A673 (cell line): ENCODE measurements around the gene LRCH1. TPM values are rescaled to one million over a fixed set of nuclear protein-coding genes. Genes with fewer than 3 reads are reported as not detected.

Experiments
- BruUV-seq: library from RNA; stranded (reverse); fragments of 400-500 nt; replicated peaks from 2 replicates; lab custom pipeline; 2021; lab: Mats Ljungman, UMichigan
- CTCF ChIA-PET: fragments of 300-600 bp; sonication (Branson Sonifier 250); formaldehyde crosslinking; loops from one replicate; lab custom pipeline; 2022; ENCODE audit warnings: antibody characterized with exemption; lab: Charles Lee
- POLR2A ChIA-PET: fragments of 300-600 bp; sonication (Branson Sonifier 250); formaldehyde crosslinking; loops from one replicate; lab custom pipeline; 2022; ENCODE audit warnings: antibody characterized with exemption; ENCODE audit not compliant: low non-redundant PET; lab: Charles Lee
- DNase-seq: peaks from one replicate; pipeline ENCODE4 v3.0.0-alpha.2; 2015; ENCODE audit warnings: low spot score
- H3K27ac ChIP-seq: fragments of 200-600 bp; sonication (generic); 2 replicates; pipeline ENCODE4 v1.5.1; 2016; ENCODE audit warnings: mixed run types, low read depth, mild to moderate bottlenecking, mixed read lengths, antibody characterized with exemption, low read length; ENCODE audit not compliant: poor library complexity, severe bottlenecking
- H3K27me3 ChIP-seq: fragments of 200-600 bp; sonication (generic); replicated peaks from 2 replicates; pipeline ENCODE4 v1.6.1; 2017; ENCODE audit warnings: mixed run types, low read depth, mild to moderate bottlenecking, mixed read lengths, antibody characterized with exemption, low read length; ENCODE audit not compliant: insufficient read depth, poor library complexity
- H3K36me3 ChIP-seq: fragments of 200-600 bp; sonication (generic); 2 replicates; pipeline ENCODE4 v1.6.1; 2016; ENCODE audit warnings: mixed run types, mild to moderate bottlenecking, mixed read lengths, antibody characterized with exemption, low read length; ENCODE audit not compliant: insufficient read depth, poor library complexity, severe bottlenecking
- H3K4me1 ChIP-seq: fragments of 200-600 bp; sonication (generic); 2 replicates; pipeline ENCODE4 v1.6.1; 2017; ENCODE audit warnings: mixed run types, mild to moderate bottlenecking, mixed read lengths, antibody characterized with exemption, low read length; ENCODE audit not compliant: insufficient read depth, poor library complexity, severe bottlenecking
- H3K4me3 ChIP-seq: fragments of 200-600 bp; sonication (generic); 2 replicates; pipeline ENCODE4 v1.5.1; 2016; ENCODE audit warnings: low read depth, mixed run types, mild to moderate bottlenecking, mixed read lengths, low read length; ENCODE audit not compliant: poor library complexity, severe bottlenecking
- H3K9me3 ChIP-seq: fragments of 200-600 bp; sonication (generic); 2 replicates; pipeline ENCODE4 v1.6.1; 2016; ENCODE audit warnings: mixed run types, low read depth, mild to moderate bottlenecking, mixed read lengths, antibody characterized with exemption, low read length; ENCODE audit not compliant: poor library complexity, severe bottlenecking
- EZH2 ChIP-seq: fragments of 200-600 bp; sonication (generic); IDR thresholded peaks from 2 replicates; pipeline ENCODE4 v1.6.1; 2017; ENCODE audit warnings: borderline replicate concordance, low read depth, mild to moderate bottlenecking, mixed read lengths, antibody characterized with exemption, low read length; ENCODE audit not compliant: poor library complexity, severe bottlenecking
- intact Hi-C: fragments of 100-400 bp; cut with micrococcal nuclease; formaldehyde crosslinking; loops from one replicate; pipeline ENCODE4 v1.10.0; 2022; ENCODE audit not compliant: unreplicated experiment
- total RNA-seq: library from RNA; stranded (reverse); gene quantifications from 2 replicates; pipeline ENCODE4 v1.2.3, GENCODE V29; 2021
- TF ChIP-seq, protein P1 (sequence below): fragments of 300-800, 200-600 bp; sonication (generic); conservative IDR thresholded peaks from 2 replicates; pipeline ENCODE4 v1.5.1; 2017; ENCODE audit warnings: low read depth, mild to moderate bottlenecking, antibody characterized with exemption, low read length, moderate library complexity, mixed read lengths

The LRCH1 gene
- total RNA-seq, 1 experiment from 2014 or later = 25.3 TPM

DNA sequence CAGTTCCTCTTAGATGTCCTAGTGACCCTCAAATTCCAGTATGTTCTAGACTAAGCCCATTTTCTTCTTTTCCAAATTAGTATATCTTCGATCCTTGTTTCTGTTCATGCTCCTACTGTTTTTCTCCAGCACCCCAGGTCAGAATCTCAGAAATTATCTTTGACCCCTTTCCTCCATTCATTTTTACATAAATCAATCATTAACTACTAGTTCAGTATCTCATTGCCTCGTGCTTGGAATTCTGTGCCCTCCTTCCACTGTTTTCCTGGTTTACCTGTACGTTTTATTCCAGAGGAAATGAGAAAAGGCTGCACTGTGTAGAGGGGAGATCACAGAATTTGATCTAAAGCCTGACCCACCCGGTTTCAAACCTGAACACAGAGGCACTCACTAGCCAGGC is 107.9 kb downstream of the LRCH1 start:
- no TSS peak for BruUV-seq
- Histone ChIP-seq H3K9me3 (no peaks in the 10 kb centered on the region), H3K4me1 (peaks cover 81% of the 10 kb centered on the region), H3K4me3 (no peak overlapping the region), H3K36me3 (no peaks in the 10 kb centered on the region), H3K27me3 (no peaks in the 10 kb centered on the region), H3K27ac (no peak overlapping the region)
- intact Hi-C loops = no loop called here
- ChIA-PET CTCF (no interaction called here), POLR2A (no interaction called here)
- TF ChIP-seq, protein P1, sequence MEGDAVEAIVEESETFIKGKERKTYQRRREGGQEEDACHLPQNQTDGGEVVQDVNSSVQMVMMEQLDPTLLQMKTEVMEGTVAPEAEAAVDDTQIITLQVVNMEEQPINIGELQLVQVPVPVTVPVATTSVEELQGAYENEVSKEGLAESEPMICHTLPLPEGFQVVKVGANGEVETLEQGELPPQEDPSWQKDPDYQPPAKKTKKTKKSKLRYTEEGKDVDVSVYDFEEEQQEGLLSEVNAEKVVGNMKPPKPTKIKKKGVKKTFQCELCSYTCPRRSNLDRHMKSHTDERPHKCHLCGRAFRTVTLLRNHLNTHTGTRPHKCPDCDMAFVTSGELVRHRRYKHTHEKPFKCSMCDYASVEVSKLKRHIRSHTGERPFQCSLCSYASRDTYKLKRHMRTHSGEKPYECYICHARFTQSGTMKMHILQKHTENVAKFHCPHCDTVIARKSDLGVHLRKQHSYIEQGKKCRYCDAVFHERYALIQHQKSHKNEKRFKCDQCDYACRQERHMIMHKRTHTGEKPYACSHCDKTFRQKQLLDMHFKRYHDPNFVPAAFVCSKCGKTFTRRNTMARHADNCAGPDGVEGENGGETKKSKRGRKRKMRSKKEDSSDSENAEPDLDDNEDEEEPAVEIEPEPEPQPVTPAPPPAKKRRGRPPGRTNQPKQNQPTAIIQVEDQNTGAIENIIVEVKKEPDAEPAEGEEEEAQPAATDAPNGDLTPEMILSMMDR = no peak
- TF ChIP-seq EZH2 = no peak
- no peak for DNase-seq

DNA sequence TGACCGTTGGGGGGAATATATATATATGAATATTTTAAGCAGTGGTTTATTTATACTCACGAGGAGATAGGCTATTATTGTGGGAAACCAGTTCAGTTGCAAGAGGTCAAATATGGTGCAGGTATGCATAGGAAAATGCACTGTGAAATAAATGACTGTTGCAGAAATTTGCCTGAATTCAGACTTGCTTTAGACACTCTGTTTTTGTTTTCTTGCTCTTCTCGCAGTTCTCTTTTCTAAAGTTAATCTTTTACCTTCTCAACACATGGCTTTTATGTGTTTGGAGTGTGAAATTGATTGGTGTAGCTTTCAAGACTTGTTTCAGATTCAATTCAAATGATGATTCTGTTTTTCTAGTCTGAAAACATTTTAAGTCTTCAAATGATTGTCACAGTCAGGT is 109.7 kb downstream of the LRCH1 start:
- Histone ChIP-seq H3K4me1 (peaks cover 78% of the 10 kb centered on the region), H3K27me3 (no peaks in the 10 kb centered on the region), H3K9me3 (no peaks in the 10 kb centered on the region), H3K27ac (no peak overlapping the region), H3K36me3 (no peaks in the 10 kb centered on the region), H3K4me3 (no peak overlapping the region)
- intact Hi-C loops = no loop called here
- BruUV-seq = no TSS peak
- ChIA-PET CTCF (no interaction called here), POLR2A (no interaction called here)
- no peak for TF ChIP-seq EZH2
- TF ChIP-seq, protein P1 = no peak
- no peak for DNase-seq

DNA sequence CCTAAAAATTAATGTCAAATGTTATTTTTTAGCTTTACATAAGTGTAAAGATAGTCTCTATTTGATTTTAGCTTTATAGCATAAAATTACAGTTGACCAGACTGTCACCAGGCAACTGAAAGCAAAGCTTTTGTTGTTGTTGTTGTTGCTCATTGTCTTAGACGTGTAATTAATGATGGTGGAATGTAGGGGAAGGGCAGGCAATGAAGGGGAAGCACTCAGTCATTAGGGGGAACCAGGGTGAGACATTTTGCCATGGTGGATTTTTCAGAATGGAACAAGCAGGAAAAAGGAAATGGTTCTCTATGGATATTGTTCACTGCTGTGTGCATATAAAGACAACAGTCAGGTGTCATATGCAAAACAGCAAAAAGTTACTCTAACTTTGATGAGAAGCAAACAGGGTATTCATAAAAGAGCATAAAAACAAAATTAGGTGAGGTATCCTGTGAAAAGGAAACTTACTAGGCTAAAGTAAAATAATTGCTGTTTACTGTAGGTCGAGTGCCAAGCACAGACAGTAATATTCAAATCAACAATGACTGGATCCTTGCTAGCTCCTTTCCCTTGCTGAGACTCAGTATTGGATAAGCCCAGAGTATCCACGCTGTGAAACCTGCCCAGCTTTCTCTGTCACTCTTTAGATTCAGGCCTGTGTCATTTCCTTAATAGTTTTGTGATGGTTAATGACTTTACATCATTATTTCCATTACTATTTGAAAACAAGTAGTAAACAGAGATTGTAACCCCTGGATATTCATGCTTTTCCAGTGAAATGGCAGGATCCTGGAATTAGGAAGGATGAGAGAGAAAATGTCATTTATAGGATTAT is 110.5 kb downstream of the LRCH1 start:
- CTCF ChIA-PET = no interaction called here
- POLR2A ChIA-PET = no interaction called here
- Histone ChIP-seq H3K9me3 (no peaks in the 10 kb centered on the region), H3K4me1 (peaks cover 78% of the 10 kb centered on the region), H3K36me3 (no peaks in the 10 kb centered on the region), H3K4me3 (no peak overlapping the region), H3K27ac (peak overlapping the region; percentile 93), H3K27me3 (no peaks in the 10 kb centered on the region)
- no TSS peak for BruUV-seq
- intact Hi-C loops = no loop called here
- DNase-seq = no peak
- TF ChIP-seq, protein P1 = no peak
- no peak for TF ChIP-seq EZH2
